ENCODE data around the gene HSPA12A. TPM values are rescaled to one million over a fixed set of nuclear protein-coding genes. Genes with fewer than 3 reads are reported as not detected.
A peak's percentile ranks its signal among the peaks of the same experiment; 100 is the strongest.

The HSPA12A gene
- total RNA-seq, 5 donors from 2014 or later (not counting 1 experiment from before 2014, with no cell fraction given): 0.26 to 0.89 (median 0.53) TPM

- POLR2A ChIA-PET: no interaction called here
- H3K9me3 ChIP-seq: no peaks in the 10 kb centered on the region
- Mint-ChIP-seq H3K9me3 (no peaks in the 10 kb centered on the region), H3K36me3 (no peaks in the 10 kb centered on the region), H3K27ac (no peak overlapping the region), H3K4me1 (peaks cover 8 to 12% (median 11%) of the 10 kb centered on the region in 3 donors), H3K4me3 (no peak overlapping the region), H3K27me3 (peaks cover 57 to 73% of the 10 kb centered on the region in 2 donors)
- ATAC-seq (replicated peaks in 1 of 4) (no peak), DNase-seq (no peak)
- no peak overlapping the region for H3K27ac ChIP-seq (ENCODE audit: low read length)
- CTCF ChIA-PET: no interaction called here
- no peak overlapping the region for H3K4me3 ChIP-seq (ENCODE audit: control insufficient read depth in 1 of 2, extremely low read depth in 1 of 2, low read length in 1 of 2)
- peaks cover 0 to 4% of the 10 kb centered on the region in 2 experiments for H3K4me1 ChIP-seq (ENCODE audit: control insufficient read depth in 1 of 2, extremely low read depth in 1 of 2, insufficient read depth in 2 of 2, low read length in 2 of 2)
- H3K27me3 ChIP-seq (replicated peaks in 1 of 2; ENCODE audit: control insufficient read depth in 2 of 2, extremely low read depth in 1 of 2, insufficient read depth in 2 of 2, low read length in 1 of 2): peaks cover 0 to 55% of the 10 kb centered on the region in 2 experiments
- H3K36me3 ChIP-seq (ENCODE audit: control insufficient read depth in 2 of 2, extremely low read depth in 1 of 2, insufficient read depth in 1 of 2, low read length in 1 of 2): no peaks in the 10 kb centered on the region
- WGBS (ENCODE audit: insufficient coverage): 79% methylated on average over 14 of the region's 14 CpGs
Observed at GRCh38 chr10:116730464-116731260, 11.7 kb downstream of the HSPA12A start.

GRCh38 chr10:116729243-116729642, 13.1 kb downstream of the HSPA12A start:
- Histone ChIP-seq H3K9me3 (no peaks in the 10 kb centered on the region), H3K27me3 (replicated peaks in 1 of 2; ENCODE audit: control insufficient read depth in 2 of 2, extremely low read depth in 1 of 2, insufficient read depth in 2 of 2, low read length in 1 of 2) (peaks cover 0 to 62% of the 10 kb centered on the region in 2 experiments), H3K4me3 (ENCODE audit: control insufficient read depth in 1 of 2, extremely low read depth in 1 of 2, low read length in 1 of 2) (no peak overlapping the region), H3K36me3 (ENCODE audit: control insufficient read depth in 2 of 2, extremely low read depth in 1 of 2, insufficient read depth in 1 of 2, low read length in 1 of 2) (no peaks in the 10 kb centered on the region), H3K27ac (ENCODE audit: low read length) (no peak overlapping the region), H3K4me1 (ENCODE audit: control insufficient read depth in 1 of 2, extremely low read depth in 1 of 2, insufficient read depth in 2 of 2, low read length in 2 of 2) (peaks cover 3 to 18% of the 10 kb centered on the region in 2 experiments)
- Mint-ChIP-seq H3K27me3 (peaks cover 53 to 72% of the 10 kb centered on the region in 2 donors), H3K36me3 (no peaks in the 10 kb centered on the region), H3K27ac (no peak overlapping the region), H3K4me1 (peaks cover 22 to 26% (median 25%) of the 10 kb centered on the region in 3 donors), H3K9me3 (no peaks in the 10 kb centered on the region), H3K4me3 (no peak overlapping the region)
- DNase-seq (no peak), ATAC-seq (replicated peaks in 1 of 4) (no peak)
- ChIA-PET POLR2A (no interaction called here), CTCF (no interaction called here)
- 73% methylated on average over 6 of the region's 7 CpGs for WGBS (ENCODE audit: insufficient coverage)

DNA sequence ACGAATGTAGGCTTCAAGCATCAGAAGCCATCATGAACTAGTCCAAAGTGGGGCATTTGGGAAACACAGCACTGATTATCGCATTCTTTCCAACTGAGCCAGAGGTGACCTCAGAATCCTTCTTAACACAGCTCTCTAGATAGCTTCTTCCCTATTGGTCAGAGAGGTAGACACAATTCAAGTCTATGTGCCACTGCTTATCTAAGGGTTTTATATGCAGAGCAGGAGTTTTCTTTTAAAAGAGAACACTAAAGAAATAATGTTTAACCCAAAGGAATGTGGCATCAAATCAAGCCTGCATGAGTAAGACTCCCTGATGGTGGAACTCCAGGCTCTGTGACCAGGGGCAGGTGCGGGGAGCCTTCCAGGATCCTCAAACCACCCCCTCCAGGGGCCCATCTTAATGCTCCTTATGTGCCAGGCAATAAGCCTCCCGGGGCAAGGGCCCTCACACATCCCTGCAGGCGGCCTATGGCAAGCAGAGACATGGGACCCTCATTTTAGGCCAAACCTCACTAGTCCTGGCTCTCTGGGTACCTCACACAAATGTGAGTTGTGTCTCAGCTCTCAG, 13.8 kb downstream of the HSPA12A start:
- no peak overlapping the region for H3K4me3 Mint-ChIP-seq
- no peaks in the 10 kb centered on the region for H3K9me3 ChIP-seq
- H3K9me3 Mint-ChIP-seq: no peaks in the 10 kb centered on the region
- ATAC-seq (replicated peaks in 1 of 4) (no peak), DNase-seq (no peak)
- H3K27me3 Mint-ChIP-seq: peaks cover 54 to 71% of the 10 kb centered on the region in 2 donors
- H3K36me3 ChIP-seq (ENCODE audit: control insufficient read depth in 2 of 2, extremely low read depth in 1 of 2, insufficient read depth in 1 of 2, low read length in 1 of 2): no peaks in the 10 kb centered on the region
- peaks cover 9 to 24% of the 10 kb centered on the region in 2 experiments for H3K4me1 ChIP-seq (ENCODE audit: control insufficient read depth in 1 of 2, extremely low read depth in 1 of 2, insufficient read depth in 2 of 2, low read length in 2 of 2)
- H3K27me3 ChIP-seq (replicated peaks in 1 of 2; ENCODE audit: control insufficient read depth in 2 of 2, extremely low read depth in 1 of 2, insufficient read depth in 2 of 2, low read length in 1 of 2): peaks cover 0 to 64% of the 10 kb centered on the region in 2 experiments
- POLR2A ChIA-PET: no interaction called here
- no peak overlapping the region for H3K27ac Mint-ChIP-seq
- CTCF ChIA-PET: no interaction called here
- no peaks in the 10 kb centered on the region for H3K36me3 Mint-ChIP-seq
- H3K4me1 Mint-ChIP-seq: peaks cover 27 to 31% (median 30%) of the 10 kb centered on the region in 3 donors
- H3K27ac ChIP-seq (ENCODE audit: low read length): no peak overlapping the region
- no peak overlapping the region for H3K4me3 ChIP-seq (ENCODE audit: control insufficient read depth in 1 of 2, extremely low read depth in 1 of 2, low read length in 1 of 2)
- WGBS (ENCODE audit: insufficient coverage): 77% methylated on average over 3 of the region's 5 CpGs

DNA sequence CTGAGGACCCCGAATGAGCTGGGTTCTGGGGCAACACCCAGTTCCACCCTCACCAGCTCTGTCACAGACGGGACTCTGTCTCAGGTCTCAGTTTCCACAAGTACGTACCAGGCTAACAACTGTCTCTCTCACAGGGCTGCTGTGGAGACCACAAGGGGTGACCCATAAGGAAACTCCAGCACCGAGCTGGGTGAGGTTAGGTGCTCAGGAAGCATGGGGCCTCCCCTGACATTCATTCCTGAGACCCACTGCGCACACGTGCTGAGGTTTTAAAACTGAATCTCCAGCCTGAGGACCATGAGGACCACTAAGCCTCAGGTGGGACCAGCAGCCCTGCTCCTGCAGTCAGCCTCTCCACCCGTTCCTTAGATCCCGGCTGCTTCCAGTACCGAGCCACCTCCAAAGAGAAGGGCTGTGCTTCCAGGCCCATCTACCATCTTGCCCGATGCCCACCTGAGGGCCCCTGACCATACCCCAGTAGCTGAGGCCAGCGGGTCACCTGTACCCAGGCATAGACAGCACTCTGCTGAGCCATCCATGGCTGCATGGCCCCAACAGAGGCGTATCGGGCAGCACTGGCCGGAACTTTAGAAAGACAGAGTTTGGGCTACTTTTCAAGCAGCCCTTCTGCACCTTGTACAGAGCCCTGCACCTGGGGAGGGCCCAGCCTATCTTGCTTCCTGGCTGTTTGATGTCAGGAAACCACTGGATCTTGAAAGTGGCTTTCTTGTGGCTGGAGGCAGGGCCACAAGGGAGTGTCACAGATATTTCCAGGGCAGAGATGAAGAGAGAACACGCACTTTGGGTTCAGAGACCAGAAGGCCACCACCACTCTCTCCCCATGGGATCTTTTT, 18.7 kb downstream of the HSPA12A start:
- Histone ChIP-seq H3K27me3 (replicated peaks in 1 of 2; ENCODE audit: control insufficient read depth in 2 of 2, extremely low read depth in 1 of 2, insufficient read depth in 2 of 2, low read length in 1 of 2) (peaks cover 0 to 76% of the 10 kb centered on the region in 2 experiments), H3K4me3 (ENCODE audit: control insufficient read depth in 1 of 2, extremely low read depth in 1 of 2, low read length in 1 of 2) (peak overlapping the region in 1 of 2 donors; percentile 25), H3K4me1 (ENCODE audit: control insufficient read depth in 1 of 2, extremely low read depth in 1 of 2, insufficient read depth in 2 of 2, low read length in 2 of 2) (peaks cover 12 to 34% of the 10 kb centered on the region in 2 experiments), H3K9me3 (no peaks in the 10 kb centered on the region), H3K36me3 (ENCODE audit: control insufficient read depth in 2 of 2, extremely low read depth in 1 of 2, insufficient read depth in 1 of 2, low read length in 1 of 2) (no peaks in the 10 kb centered on the region), H3K27ac (ENCODE audit: low read length) (no peak overlapping the region)
- Mint-ChIP-seq H3K9me3 (no peaks in the 10 kb centered on the region), H3K27me3 (peaks cover 68 to 73% of the 10 kb centered on the region in 2 donors), H3K4me1 (peaks cover 44 to 53% (median 53%) of the 10 kb centered on the region in 3 donors), H3K36me3 (no peaks in the 10 kb centered on the region), H3K4me3 (peak overlapping the region; percentile 25 to 66 (median 37)), H3K27ac (no peak overlapping the region)
- peak in 33 of 35 experiments; percentile 21 to 77 (median 50) for DNase-seq
- CTCF ChIA-PET: interaction anchor here in 1 of 2 donors (0.6 to 1.2 kb wide), 2 partner anchors 65 to 456 kb away, joined by 3 to 5 read pairs; no protein-coding TSS in a partner anchor
- ATAC-seq (replicated peaks in 1 of 4): peak; percentile 87 to 99 (median 94)
- POLR2A ChIA-PET: interaction anchor here in 1 of 2 donors (0.9 kb wide), 1 partner anchor 12 kb away, joined by 5 read pairs; no protein-coding TSS in a partner anchor
- WGBS (ENCODE audit: insufficient coverage): 51% methylated on average over 12 of the region's 15 CpGs

- no peak for DNase-seq
- ChIA-PET POLR2A (interaction anchor here (0.5 to 0.9 kb wide), 2 partner anchors 11 to 20 kb away, joined by 3 to 5 read pairs; no protein-coding TSS in a partner anchor), CTCF (interaction anchor here in 1 of 2 donors (0.6 to 1.2 kb wide), 2 partner anchors 66 to 457 kb away, joined by 3 to 5 read pairs; no protein-coding TSS in a partner anchor)
- H3K36me3 ChIP-seq (ENCODE audit: control insufficient read depth in 2 of 2, extremely low read depth in 1 of 2, insufficient read depth in 1 of 2, low read length in 1 of 2): no peaks in the 10 kb centered on the region
- 84% methylated on average over 4 of the region's 6 CpGs for WGBS (ENCODE audit: insufficient coverage)
- H3K27me3 ChIP-seq (replicated peaks in 1 of 2; ENCODE audit: control insufficient read depth in 2 of 2, extremely low read depth in 1 of 2, insufficient read depth in 2 of 2, low read length in 1 of 2): peaks cover 0 to 81% of the 10 kb centered on the region in 2 experiments
- Mint-ChIP-seq H3K4me3 (peak overlapping the region in 1 of 3 donors; percentile 66), H3K27ac (no peak overlapping the region), H3K27me3 (peaks cover 68 to 79% of the 10 kb centered on the region in 2 donors), H3K9me3 (no peaks in the 10 kb centered on the region), H3K36me3 (no peaks in the 10 kb centered on the region), H3K4me1 (peaks cover 44 to 53% (median 53%) of the 10 kb centered on the region in 3 donors)
- no peaks in the 10 kb centered on the region for H3K9me3 ChIP-seq
- no peak overlapping the region for H3K4me3 ChIP-seq (ENCODE audit: control insufficient read depth in 1 of 2, extremely low read depth in 1 of 2, low read length in 1 of 2)
- H3K27ac ChIP-seq (ENCODE audit: low read length): no peak overlapping the region
- ATAC-seq (replicated peaks in 1 of 4): no peak
- H3K4me1 ChIP-seq (ENCODE audit: control insufficient read depth in 1 of 2, extremely low read depth in 1 of 2, insufficient read depth in 2 of 2, low read length in 2 of 2): peaks cover 12 to 34% of the 10 kb centered on the region in 2 experiments
Observed at GRCh38 chr10:116722736-116723427, 19.5 kb downstream of the HSPA12A start.
